ENCODE measurements around the gene DHRS11. TPM values are rescaled to one million over a fixed set of nuclear protein-coding genes. Genes with fewer than 3 reads are reported as not detected.

DHRS11 gene
- total and polyA plus RNA-seq, 4 experiments from 2014 or later: 3.6 to 7.8 (median 5.6) TPM

DNA sequence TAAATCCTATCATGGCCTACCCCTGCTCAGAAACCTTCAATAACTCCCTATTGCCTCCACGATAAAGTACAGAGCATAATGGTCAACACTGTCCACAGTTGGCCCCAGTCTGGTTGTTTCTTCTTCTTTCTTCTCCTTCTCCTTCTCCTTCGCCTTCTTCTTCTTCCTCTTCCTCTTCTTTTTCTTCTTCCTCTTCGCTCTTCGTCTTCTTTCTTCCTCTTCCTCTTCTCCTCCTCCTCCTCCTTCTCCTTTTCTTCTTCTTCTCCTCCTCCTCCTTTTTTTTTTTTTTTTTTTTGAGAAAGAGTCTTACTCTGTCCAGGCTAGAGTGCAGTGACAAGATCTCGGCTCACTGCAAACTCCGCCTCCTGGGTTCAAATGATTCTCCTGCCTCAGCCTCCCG is 33.5 kb downstream of the DHRS11 start:
- no peaks in the 10 kb centered on the region for H3K9me3 Mint-ChIP-seq
- POLR2A ChIA-PET (ENCODE audit: partially characterized antibody): no interaction called here
- Histone ChIP-seq H3K36me3 (ENCODE audit: insufficient read depth, low read length) (no peaks in the 10 kb centered on the region), H3K27ac (ENCODE audit: low read depth, low read length) (no peak overlapping the region), H3K9me3 (ENCODE audit: control insufficient read depth in 1 of 2, low read length in 2 of 2) (no peaks in the 10 kb centered on the region), H3K4me1 (ENCODE audit: insufficient read depth, low read length) (no peaks in the 10 kb centered on the region), H3K27me3 (ENCODE audit: insufficient read depth, low read length) (no peaks in the 10 kb centered on the region), H3K4me3 (ENCODE audit: low read length in 2 of 2) (no peak overlapping the region)
- H3K4me1 Mint-ChIP-seq: peaks cover 0 to 4% (median 2%) of the 10 kb centered on the region in 4 donors
- H3K27me3 Mint-ChIP-seq: peaks cover 0 to 2% of the 10 kb centered on the region in 2 donors
- no peak overlapping the region for H3K4me3 Mint-ChIP-seq
- no peaks in the 10 kb centered on the region for H3K36me3 Mint-ChIP-seq
- peak overlapping the region in 1 of 7 donors; percentile 74 for H3K27ac Mint-ChIP-seq
- no peak for DNase-seq
- CTCF ChIA-PET (ENCODE audit: partially characterized antibody): interaction anchor here (0.7 to 2.8 kb wide), 9 partner anchors 22 to 631 kb away, joined by 3 to 18 read pairs (median 4); partner anchors contain the start of gene MRM1
- intact Hi-C loops (cut with micrococcal nuclease): no loop called here

GRCh38 chr17:36627101-36627500 is 35.4 kb downstream of the DHRS11 start:
- intact Hi-C loops (cut with micrococcal nuclease): loop anchor here (2.0 kb wide), 1 partner anchor 24 kb away; no protein-coding TSS in a partner anchor
- Histone ChIP-seq H3K27ac (ENCODE audit: low read depth, low read length) (no peak overlapping the region), H3K4me3 (ENCODE audit: low read length in 2 of 2) (no peak overlapping the region), H3K36me3 (ENCODE audit: insufficient read depth, low read length) (no peaks in the 10 kb centered on the region), H3K27me3 (ENCODE audit: insufficient read depth, low read length) (no peaks in the 10 kb centered on the region), H3K9me3 (ENCODE audit: control insufficient read depth in 1 of 2, low read length in 2 of 2) (no peaks in the 10 kb centered on the region), H3K4me1 (ENCODE audit: insufficient read depth, low read length) (no peaks in the 10 kb centered on the region)
- H3K9me3 Mint-ChIP-seq: no peaks in the 10 kb centered on the region
- H3K36me3 Mint-ChIP-seq: no peaks in the 10 kb centered on the region
- H3K27ac Mint-ChIP-seq: no peak overlapping the region
- H3K27me3 Mint-ChIP-seq: peaks cover 0 to 4% of the 10 kb centered on the region in 2 donors
- ChIA-PET POLR2A (ENCODE audit: partially characterized antibody) (no interaction called here), CTCF (ENCODE audit: partially characterized antibody) (interaction anchor here (0.9 to 3.8 kb wide), 8 partner anchors 8 to 612 kb away, joined by 3 to 44 read pairs (median 16); partner anchors contain the start of gene MRM1)
- H3K4me3 Mint-ChIP-seq: peak overlapping the region in 1 of 8 donors; percentile 20
- DNase-seq: no peak
- peaks cover 0 to 4% (median 1%) of the 10 kb centered on the region in 4 donors for H3K4me1 Mint-ChIP-seq

DNA sequence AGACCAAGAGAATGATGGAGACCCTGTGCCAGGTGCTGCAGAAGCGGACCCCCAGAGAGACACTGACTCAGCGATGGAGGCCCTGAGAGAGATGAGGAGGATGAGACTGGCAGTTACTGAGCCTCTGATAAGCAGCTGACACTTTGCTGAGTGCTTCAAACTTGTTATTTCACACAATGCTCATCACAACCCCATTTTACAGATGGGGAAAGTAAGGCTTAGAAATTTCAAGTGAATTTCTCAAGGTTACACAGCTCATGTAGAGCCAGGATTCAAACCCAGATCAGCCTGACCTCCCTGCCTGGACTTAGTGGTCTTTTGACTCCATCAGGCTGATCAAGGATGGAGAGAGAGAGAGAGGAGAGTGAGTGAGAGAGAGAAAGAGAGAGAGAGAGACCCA is 36.9 kb downstream of the DHRS11 start:
- Histone ChIP-seq H3K4me1 (ENCODE audit: insufficient read depth, low read length) (no peaks in the 10 kb centered on the region), H3K4me3 (ENCODE audit: low read length in 2 of 2) (no peak overlapping the region), H3K27me3 (ENCODE audit: insufficient read depth, low read length) (no peaks in the 10 kb centered on the region), H3K36me3 (ENCODE audit: insufficient read depth, low read length) (no peaks in the 10 kb centered on the region), H3K27ac (ENCODE audit: low read depth, low read length) (no peak overlapping the region), H3K9me3 (ENCODE audit: control insufficient read depth in 1 of 2, low read length in 2 of 2) (no peaks in the 10 kb centered on the region)
- CTCF ChIA-PET (ENCODE audit: partially characterized antibody): interaction anchor here (0.7 to 3.8 kb wide), 14 partner anchors 13 to 612 kb away, joined by 3 to 44 read pairs (median 4); no protein-coding TSS in a partner anchor
- peaks cover 0 to 4% (median 1%) of the 10 kb centered on the region in 4 donors for H3K4me1 Mint-ChIP-seq
- intact Hi-C loops (cut with micrococcal nuclease): loop anchor here (2.0 kb wide), 1 partner anchor 744 kb away; no protein-coding TSS in a partner anchor
- DNase-seq: no peak
- peaks cover 4 to 9% of the 10 kb centered on the region in 2 donors for H3K27me3 Mint-ChIP-seq
- no peak overlapping the region for H3K4me3 Mint-ChIP-seq
- POLR2A ChIA-PET (ENCODE audit: partially characterized antibody): no interaction called here
- no peak overlapping the region for H3K27ac Mint-ChIP-seq
- H3K9me3 Mint-ChIP-seq: no peaks in the 10 kb centered on the region
- no peaks in the 10 kb centered on the region for H3K36me3 Mint-ChIP-seq

GRCh38 chr17:36629252-36629847 is 37.7 kb downstream of the DHRS11 start:
- Mint-ChIP-seq H3K27ac (no peak overlapping the region), H3K4me1 (peaks cover 0 to 4% (median 1%) of the 10 kb centered on the region in 4 donors)

DNA sequence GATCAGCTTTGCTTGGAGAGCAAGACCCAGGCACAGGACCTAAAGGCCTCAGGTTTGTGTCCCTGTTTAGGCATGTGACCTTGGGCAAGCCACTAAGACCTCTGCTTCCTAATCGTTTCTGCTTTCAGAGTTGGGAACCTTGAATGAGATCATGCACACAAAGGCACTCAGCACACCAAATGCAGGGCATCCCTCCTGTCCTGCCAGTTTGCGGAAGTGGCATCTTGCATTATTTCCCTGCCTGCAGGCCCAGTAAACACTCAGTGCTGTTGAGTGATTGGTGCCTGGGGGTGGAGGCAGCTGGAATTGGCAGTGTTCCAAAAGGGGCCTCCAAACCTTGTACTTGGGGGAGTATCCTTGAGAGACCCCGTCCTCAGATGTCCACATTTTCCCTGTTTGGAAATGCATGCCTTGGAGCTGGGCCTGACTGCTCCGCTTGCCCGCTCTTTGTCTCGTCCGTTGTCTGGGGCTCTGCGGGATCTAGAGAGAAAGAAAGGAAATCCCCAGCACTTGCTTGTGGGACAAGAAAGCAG is 38.4 kb downstream of the DHRS11 start:
- POLR2A ChIA-PET (ENCODE audit: partially characterized antibody): no interaction called here
- no peaks in the 10 kb centered on the region for H3K36me3 ChIP-seq (ENCODE audit: insufficient read depth, low read length)
- no peaks in the 10 kb centered on the region for H3K9me3 Mint-ChIP-seq
- DNase-seq: no peak
- H3K27ac Mint-ChIP-seq: no peak overlapping the region
- H3K4me3 ChIP-seq (ENCODE audit: low read length in 2 of 2): no peak overlapping the region
- intact Hi-C loops (cut with micrococcal nuclease): loop anchor here (1.0 to 2.0 kb wide), 3 partner anchors 590 to 743 kb away; no protein-coding TSS in a partner anchor
- H3K4me3 Mint-ChIP-seq: no peak overlapping the region
- no peaks in the 10 kb centered on the region for H3K36me3 Mint-ChIP-seq
- no peaks in the 10 kb centered on the region for H3K27me3 ChIP-seq (ENCODE audit: insufficient read depth, low read length)
- CTCF ChIA-PET (ENCODE audit: partially characterized antibody): interaction anchor here (0.9 to 3.8 kb wide), 7 partner anchors 27 to 611 kb away, joined by 3 to 44 read pairs (median 14); no protein-coding TSS in a partner anchor
- no peak overlapping the region for H3K27ac ChIP-seq (ENCODE audit: low read depth, low read length)
- no peaks in the 10 kb centered on the region for H3K4me1 ChIP-seq (ENCODE audit: insufficient read depth, low read length)
- no peaks in the 10 kb centered on the region for H3K9me3 ChIP-seq (ENCODE audit: control insufficient read depth in 1 of 2, low read length in 2 of 2)
- peaks cover 0 to 4% (median under 1%) of the 10 kb centered on the region in 4 donors for H3K4me1 Mint-ChIP-seq
- peaks cover 8 to 10% of the 10 kb centered on the region in 2 donors for H3K27me3 Mint-ChIP-seq

More at GRCh38 chr17:36629252-36629847, 37.7 kb downstream of the DHRS11 start:
- Histone ChIP-seq H3K27me3 (ENCODE audit: insufficient read depth, low read length) (no peaks in the 10 kb centered on the region), H3K4me3 (ENCODE audit: low read length in 2 of 2) (no peak overlapping the region), H3K9me3 (ENCODE audit: control insufficient read depth in 1 of 2, low read length in 2 of 2) (no peaks in the 10 kb centered on the region), H3K36me3 (ENCODE audit: insufficient read depth, low read length) (no peaks in the 10 kb centered on the region), H3K4me1 (ENCODE audit: insufficient read depth, low read length) (no peaks in the 10 kb centered on the region), H3K27ac (ENCODE audit: low read depth, low read length) (no peak overlapping the region)
- no peak overlapping the region for H3K4me3 Mint-ChIP-seq
- no peaks in the 10 kb centered on the region for H3K36me3 Mint-ChIP-seq
- intact Hi-C loops (cut with micrococcal nuclease): loop anchor here (1.0 to 2.0 kb wide), 3 partner anchors 591 to 743 kb away; no protein-coding TSS in a partner anchor
- ChIA-PET CTCF (ENCODE audit: partially characterized antibody) (interaction anchor here (0.7 to 3.8 kb wide), 11 partner anchors 27 to 611 kb away, joined by 3 to 44 read pairs (median 4); no protein-coding TSS in a partner anchor), POLR2A (ENCODE audit: partially characterized antibody) (no interaction called here)
- DNase-seq: peak; percentile 66 to 77 (median 70)
- H3K27me3 Mint-ChIP-seq: peaks cover 5 to 9% of the 10 kb centered on the region in 2 donors
- H3K9me3 Mint-ChIP-seq: no peaks in the 10 kb centered on the region

DNA sequence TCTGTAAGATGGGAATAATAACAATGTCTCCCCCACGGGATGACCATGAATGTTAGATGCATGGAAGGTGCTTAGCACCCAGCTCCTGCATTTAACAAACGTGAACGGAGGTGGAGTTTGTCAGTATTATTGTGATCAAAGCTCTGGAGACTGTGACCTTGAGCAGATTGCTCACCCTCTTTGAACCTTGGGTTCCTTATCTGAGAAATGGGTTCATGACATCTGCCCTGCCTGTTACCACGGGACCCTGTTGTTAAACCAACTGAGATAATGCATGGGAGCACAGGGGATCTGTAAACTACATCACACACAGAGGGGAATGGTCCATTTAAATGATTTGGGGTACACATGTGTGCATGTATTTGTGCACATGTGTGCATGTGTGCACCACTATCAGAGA is 39.3 kb downstream of the DHRS11 start:
- Mint-ChIP-seq H3K9me3 (no peaks in the 10 kb centered on the region), H3K36me3 (no peaks in the 10 kb centered on the region), H3K27ac (no peak overlapping the region), H3K4me3 (no peak overlapping the region), H3K4me1 (peaks cover 0 to 4% (median 0%) of the 10 kb centered on the region in 4 donors), H3K27me3 (peaks cover 12 to 14% of the 10 kb centered on the region in 2 donors)
- CTCF ChIA-PET (ENCODE audit: partially characterized antibody): interaction anchor here (0.9 to 3.8 kb wide), 6 partner anchors 12 to 416 kb away, joined by 3 to 24 read pairs (median 5); no protein-coding TSS in a partner anchor
- Histone ChIP-seq H3K36me3 (ENCODE audit: insufficient read depth, low read length) (no peaks in the 10 kb centered on the region), H3K4me1 (ENCODE audit: insufficient read depth, low read length) (no peaks in the 10 kb centered on the region), H3K9me3 (ENCODE audit: control insufficient read depth in 1 of 2, low read length in 2 of 2) (no peaks in the 10 kb centered on the region), H3K27ac (ENCODE audit: low read depth, low read length) (no peak overlapping the region), H3K27me3 (ENCODE audit: insufficient read depth, low read length) (peaks cover 5% of the 10 kb centered on the region), H3K4me3 (ENCODE audit: low read length in 2 of 2) (no peak overlapping the region)
- DNase-seq: no peak
- intact Hi-C loops (cut with micrococcal nuclease): no loop called here
- POLR2A ChIA-PET (ENCODE audit: partially characterized antibody): no interaction called here

Measured in CD4-positive, alpha-beta memory T cell (primary cell).